ENCODE measurements around the gene SFSWAP.

Gene SFSWAP

GRCh38 chr12:131841547-131841946 lies 130.7 kb downstream of the SFSWAP start:
- no peaks in the 10 kb centered on the region for H3K4me1 ChIP-seq (ENCODE audit: low read depth, poor library complexity, severe bottlenecking)
- H3K4me2 ChIP-seq, result no peak overlapping the region
- no peaks in the 10 kb centered on the region for H3K36me3 ChIP-seq (ENCODE audit: insufficient read depth)
- H3K27me3 ChIP-seq (ENCODE audit: insufficient read depth, low read depth), result no peaks in the 10 kb centered on the region
- H2AFZ ChIP-seq (ENCODE audit: low read depth), result no peak overlapping the region
- no peaks in the 10 kb centered on the region for H3K79me2 ChIP-seq (ENCODE audit: insufficient read depth, low read depth)
- H4K20me1 ChIP-seq (ENCODE audit: insufficient read depth), result no peaks in the 10 kb centered on the region
- no peak overlapping the region for H3K4me3 ChIP-seq (IDR thresholded peaks at IDR 0.05; ENCODE audit: insufficient read depth, low read depth, low read length)
- no peak overlapping the region for H3K27ac ChIP-seq
- TF ChIP-seq CTCF (conservative IDR thresholded peaks at IDR 0.05; ENCODE audit: low read depth, low read length), result no peak
- no peak overlapping the region for H3K9ac ChIP-seq

- Histone ChIP-seq H3K9ac (no peak overlapping the region), H3K79me2 (ENCODE audit: insufficient read depth, low read depth) (no peaks in the 10 kb centered on the region), H3K4me2 (no peak overlapping the region), H3K36me3 (ENCODE audit: insufficient read depth) (no peaks in the 10 kb centered on the region), H3K4me1 (ENCODE audit: low read depth, poor library complexity, severe bottlenecking) (no peaks in the 10 kb centered on the region), H3K27ac (no peak overlapping the region), H4K20me1 (ENCODE audit: insufficient read depth) (no peaks in the 10 kb centered on the region), H2AFZ (ENCODE audit: low read depth) (no peak overlapping the region), H3K27me3 (ENCODE audit: insufficient read depth, low read depth) (no peaks in the 10 kb centered on the region), H3K4me3 (IDR thresholded peaks at IDR 0.05; ENCODE audit: insufficient read depth, low read depth, low read length) (no peak overlapping the region)
- TF ChIP-seq CTCF (conservative IDR thresholded peaks at IDR 0.05; ENCODE audit: low read depth, low read length), result no peak
Observed at GRCh38 chr12:131842169-131842568, 131.3 kb downstream of the SFSWAP start.

GRCh38 chr12:131843527-131843926 lies 132.6 kb downstream of the SFSWAP start:
- no peaks in the 10 kb centered on the region for H3K79me2 ChIP-seq (ENCODE audit: insufficient read depth, low read depth)
- no peak overlapping the region for H3K27ac ChIP-seq
- H4K20me1 ChIP-seq (ENCODE audit: insufficient read depth), result no peaks in the 10 kb centered on the region
- no peaks in the 10 kb centered on the region for H3K4me1 ChIP-seq (ENCODE audit: low read depth, poor library complexity, severe bottlenecking)
- no peaks in the 10 kb centered on the region for H3K36me3 ChIP-seq (ENCODE audit: insufficient read depth)
- H2AFZ ChIP-seq (ENCODE audit: low read depth), result no peak overlapping the region
- no peak for TF ChIP-seq CTCF (conservative IDR thresholded peaks at IDR 0.05; ENCODE audit: low read depth, low read length)
- H3K27me3 ChIP-seq (ENCODE audit: insufficient read depth, low read depth), result no peaks in the 10 kb centered on the region
- no peak overlapping the region for H3K4me3 ChIP-seq (IDR thresholded peaks at IDR 0.05; ENCODE audit: insufficient read depth, low read depth, low read length)
- no peak overlapping the region for H3K9ac ChIP-seq
- H3K4me2 ChIP-seq, result no peak overlapping the region

DNA sequence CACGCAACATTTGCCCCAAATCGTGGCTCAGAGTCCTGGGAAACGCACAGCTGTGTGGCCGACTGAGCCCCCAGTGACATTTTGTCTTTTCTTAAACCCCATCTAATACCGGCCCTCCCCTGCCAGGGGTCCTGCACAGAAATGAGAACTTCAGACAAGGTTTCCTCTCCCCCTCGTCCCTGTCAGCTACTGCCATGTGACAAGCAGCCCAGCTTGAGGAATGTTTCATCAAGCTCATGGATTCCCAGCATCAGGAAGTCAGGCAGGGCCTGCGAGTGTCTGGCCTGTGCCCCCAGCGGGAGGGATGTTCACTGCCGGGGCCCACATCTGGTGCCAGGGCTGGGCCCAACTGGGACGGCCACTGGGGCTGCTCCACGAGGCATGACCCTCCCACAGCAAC lies 133.2 kb downstream of the SFSWAP start:
- Histone ChIP-seq H3K27ac (no peak overlapping the region), H3K4me2 (no peak overlapping the region), H2AFZ (ENCODE audit: low read depth) (no peak overlapping the region), H3K4me1 (ENCODE audit: low read depth, poor library complexity, severe bottlenecking) (no peaks in the 10 kb centered on the region), H3K79me2 (ENCODE audit: insufficient read depth, low read depth) (no peaks in the 10 kb centered on the region), H3K9ac (no peak overlapping the region), H3K4me3 (IDR thresholded peaks at IDR 0.05; ENCODE audit: insufficient read depth, low read depth, low read length) (no peak overlapping the region), H3K27me3 (ENCODE audit: insufficient read depth, low read depth) (no peaks in the 10 kb centered on the region), H3K36me3 (ENCODE audit: insufficient read depth) (no peaks in the 10 kb centered on the region), H4K20me1 (ENCODE audit: insufficient read depth) (no peaks in the 10 kb centered on the region)
- no peak for TF ChIP-seq CTCF (conservative IDR thresholded peaks at IDR 0.05; ENCODE audit: low read depth, low read length)

GRCh38 chr12:131844656-131845055 lies 133.8 kb downstream of the SFSWAP start:
- Histone ChIP-seq H3K36me3 (ENCODE audit: insufficient read depth) (no peaks in the 10 kb centered on the region), H3K9ac (no peak overlapping the region), H3K27me3 (ENCODE audit: insufficient read depth, low read depth) (no peaks in the 10 kb centered on the region), H4K20me1 (ENCODE audit: insufficient read depth) (no peaks in the 10 kb centered on the region), H3K79me2 (ENCODE audit: insufficient read depth, low read depth) (no peaks in the 10 kb centered on the region), H3K4me3 (IDR thresholded peaks at IDR 0.05; ENCODE audit: insufficient read depth, low read depth, low read length) (no peak overlapping the region), H3K4me2 (no peak overlapping the region), H3K27ac (no peak overlapping the region), H2AFZ (ENCODE audit: low read depth) (no peak overlapping the region), H3K4me1 (ENCODE audit: low read depth, poor library complexity, severe bottlenecking) (no peaks in the 10 kb centered on the region)
- no peak for TF ChIP-seq CTCF (conservative IDR thresholded peaks at IDR 0.05; ENCODE audit: low read depth, low read length)

Data from KMS-11 (cell line).